GM21576 (cell line): ENCODE results near the gene PALMD.

Experiments used
- ATAC-seq: cut with Tn5 transposase; IDR thresholded peaks from one replicate; pipeline ENCODE4 v1.9.1; 2021; ENCODE audit warnings: mild to moderate bottlenecking, moderate library complexity; ENCODE audit not compliant: unreplicated experiment

PALMD gene

DNA sequence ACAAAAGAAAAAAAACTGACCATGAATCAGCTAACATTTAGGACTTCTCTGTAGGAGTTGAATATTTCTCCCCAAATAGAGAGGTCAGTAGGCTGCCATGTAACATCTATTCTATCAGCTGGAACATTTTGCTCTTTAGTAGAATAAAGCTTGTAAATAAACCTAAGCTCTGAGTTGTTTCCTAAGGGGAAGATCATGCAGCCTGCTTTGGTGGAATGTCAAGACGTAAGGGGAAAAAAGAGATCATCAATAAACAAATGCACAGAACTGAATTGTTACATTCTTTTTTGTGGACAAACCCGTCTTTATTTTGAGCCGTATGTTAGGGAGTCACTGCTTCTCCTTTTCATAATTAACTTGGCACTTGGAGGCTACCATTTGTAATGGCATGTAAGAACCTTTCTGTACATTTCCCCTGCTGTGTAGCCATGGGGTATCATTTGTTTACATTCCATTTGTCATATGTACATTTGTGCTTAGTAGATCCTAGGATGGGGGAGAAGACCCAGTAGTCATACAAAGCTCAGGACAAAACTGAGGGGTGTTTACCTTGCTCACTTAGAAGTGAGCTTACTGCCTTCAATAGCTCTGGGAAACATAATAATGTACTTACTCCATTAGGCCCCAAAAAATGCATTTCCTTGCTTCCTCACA is 10.8 kb upstream of the PALMD start:
- no peak for ATAC-seq

DNA sequence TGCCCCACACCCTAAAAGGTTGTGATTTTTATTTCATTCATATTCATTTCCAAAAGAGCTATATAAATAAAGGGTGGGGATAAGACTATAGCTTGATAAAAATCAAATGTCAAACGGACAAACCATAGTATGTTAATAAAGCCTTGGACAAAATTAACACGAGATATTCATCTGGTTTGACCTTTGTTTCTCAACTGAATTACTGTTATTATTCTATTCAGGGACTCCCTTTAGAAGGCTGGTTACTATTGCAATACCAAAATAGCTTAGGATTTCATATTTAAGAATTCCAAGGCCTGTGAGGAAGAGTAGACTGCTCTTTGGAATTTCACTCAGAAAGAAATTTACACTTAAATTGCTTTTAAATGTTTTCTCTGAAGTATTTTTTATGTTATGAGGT is 10.2 kb upstream of the PALMD start:
- no peak for ATAC-seq

DNA sequence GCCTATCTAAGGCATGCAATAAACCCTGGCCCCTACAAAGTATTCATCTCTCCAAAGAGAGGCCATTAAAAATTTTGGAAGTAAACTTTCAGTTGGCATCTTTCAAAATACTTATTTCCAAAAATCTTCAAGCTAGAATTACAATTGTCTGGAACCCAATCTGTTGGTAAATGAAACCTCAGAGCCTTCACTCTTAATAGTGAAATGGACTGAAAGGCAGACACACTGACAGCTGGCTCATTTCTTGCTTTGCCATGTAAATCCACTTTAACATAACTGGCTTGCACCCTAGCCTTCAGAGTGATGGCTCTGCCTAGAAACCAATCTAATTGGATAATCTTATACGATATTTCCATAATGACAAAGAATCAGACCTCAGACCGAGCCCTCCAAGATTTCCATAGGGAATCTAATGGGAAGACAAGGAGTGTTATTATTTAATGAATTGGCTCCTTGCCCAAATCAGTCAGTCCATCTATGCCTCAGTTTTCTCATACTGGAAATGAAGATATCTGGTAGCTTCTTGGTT is 9.2 kb upstream of the PALMD start:
- no peak for ATAC-seq

- no peak for ATAC-seq
These were observed 7.1 kb upstream of the PALMD start for GRCh38 chr1:99638853-99639252.

DNA sequence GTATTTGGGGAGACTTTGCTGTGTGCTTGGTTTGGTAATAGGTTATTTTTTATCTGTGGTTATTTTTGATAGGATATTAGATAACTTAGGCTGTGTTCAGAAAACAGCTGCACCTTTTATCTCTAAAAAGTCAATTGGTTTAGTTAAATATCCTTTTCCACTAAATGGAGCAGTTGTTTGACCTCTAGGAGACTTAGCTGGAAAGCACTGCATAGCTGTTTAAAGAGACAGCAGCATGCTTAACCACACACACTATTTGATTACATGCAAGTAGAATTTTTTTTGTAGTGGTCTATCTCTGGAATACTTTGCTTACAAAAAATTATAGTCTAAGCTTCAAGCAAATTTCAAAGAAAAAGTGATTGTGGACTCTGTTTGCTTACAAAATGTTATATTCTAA is 6.5 kb upstream of the PALMD start:
- no peak for ATAC-seq

DNA sequence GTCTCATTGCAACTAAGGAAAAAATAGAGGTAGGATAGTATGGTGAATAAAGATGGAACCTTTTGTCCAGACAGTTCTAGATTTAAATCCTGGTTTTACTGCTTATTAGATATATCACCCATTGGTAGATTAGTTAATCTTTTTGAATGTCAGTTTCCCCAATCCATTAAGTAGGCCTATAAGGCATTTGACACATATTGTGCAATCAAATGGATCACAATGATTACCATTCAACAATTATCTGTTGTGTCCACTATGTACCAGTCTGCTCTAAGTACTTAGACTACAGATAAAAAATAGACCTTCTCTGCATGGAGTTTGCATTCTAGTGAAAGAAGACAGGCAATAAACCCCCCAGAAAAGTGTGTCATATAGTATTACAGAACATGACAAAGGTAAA is 6.0 kb upstream of the PALMD start:
- no peak for ATAC-seq

DNA sequence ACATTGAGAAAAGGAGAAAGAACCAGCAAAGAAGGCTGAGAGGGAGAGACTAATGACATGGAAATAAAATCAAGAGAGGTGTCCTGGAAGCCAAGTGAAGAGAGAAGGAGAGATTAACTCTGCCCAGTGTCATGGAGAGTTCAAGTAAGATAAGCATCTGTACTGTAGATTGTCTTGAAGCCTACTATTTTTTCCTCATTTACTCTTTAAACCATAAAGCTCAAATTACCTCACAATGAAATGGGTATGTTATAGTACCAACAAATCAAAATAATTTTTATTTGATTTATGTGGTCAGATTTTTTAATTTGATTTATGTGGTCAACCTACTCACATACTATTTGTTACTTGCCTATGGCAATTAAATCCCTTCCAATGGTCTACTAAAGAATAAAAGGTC is 5.2 kb upstream of the PALMD start:
- ATAC-seq: no peak

- no peak for ATAC-seq
These were observed 4.4 kb upstream of the PALMD start for GRCh38 chr1:99641558-99641957.

GRCh38 chr1:99642053-99642452 is 3.9 kb upstream of the PALMD start:
- no peak for ATAC-seq

DNA sequence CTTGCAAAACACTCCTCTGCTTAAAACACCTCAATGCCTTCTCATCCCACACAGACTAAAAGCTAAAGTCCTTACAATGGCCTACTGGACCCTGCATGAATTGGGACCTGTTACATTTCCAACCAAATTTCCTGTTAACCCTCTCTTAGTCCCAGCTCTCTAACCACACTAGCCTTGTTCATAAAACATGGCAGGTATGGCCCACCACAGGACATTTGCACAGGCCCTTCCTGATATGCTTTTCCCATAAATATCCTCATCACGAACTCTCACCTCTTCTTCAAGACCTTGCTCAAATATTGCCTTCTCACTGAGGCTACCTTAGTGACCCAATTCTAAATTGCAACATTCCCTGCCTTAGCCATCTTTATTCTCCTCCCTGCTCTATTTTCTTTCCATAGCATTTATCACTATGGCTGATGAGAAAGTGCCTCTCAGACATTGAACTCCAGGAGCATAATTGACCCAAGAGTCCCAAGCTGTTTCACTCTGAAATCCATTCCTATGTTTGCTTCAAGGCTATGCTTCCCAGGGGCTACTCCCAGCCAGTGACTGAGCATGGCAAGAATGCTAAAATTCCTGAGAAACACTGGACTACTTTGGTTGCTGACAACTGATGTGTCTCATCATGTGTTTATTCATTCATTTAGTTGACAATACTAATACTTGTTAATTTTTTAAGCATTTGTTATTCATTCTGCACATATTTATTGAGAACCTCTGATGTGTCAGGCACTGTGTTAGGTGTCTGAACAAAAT is 2.7 kb upstream of the PALMD start:
- ATAC-seq: no peak

- ATAC-seq: no peak
These were observed 1.5 kb upstream of the PALMD start for GRCh38 chr1:99644279-99645004.

DNA sequence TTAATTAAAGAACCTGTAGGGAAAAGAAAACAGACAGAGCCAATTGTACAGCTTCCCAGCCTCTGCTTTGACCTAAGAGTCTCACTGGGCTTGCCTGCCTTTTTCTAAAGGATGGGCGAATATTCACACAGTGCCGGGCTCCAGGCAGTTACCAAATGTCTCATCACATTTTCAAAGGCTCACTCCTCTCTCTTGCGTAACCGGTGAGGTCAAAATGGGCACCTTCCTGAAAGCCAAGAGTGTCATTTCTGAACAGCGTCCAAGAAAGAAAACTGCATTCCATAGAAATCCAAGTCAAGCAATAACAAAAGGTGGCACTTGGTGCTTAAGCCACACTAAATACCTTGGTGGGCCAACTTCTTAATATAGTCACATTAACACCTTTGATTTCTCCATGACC is 710 bp upstream of the PALMD start:
- ATAC-seq: no peak

GRCh38 chr1:99646868-99647267 is 955 bp downstream of the PALMD start:
- no peak for ATAC-seq

DNA sequence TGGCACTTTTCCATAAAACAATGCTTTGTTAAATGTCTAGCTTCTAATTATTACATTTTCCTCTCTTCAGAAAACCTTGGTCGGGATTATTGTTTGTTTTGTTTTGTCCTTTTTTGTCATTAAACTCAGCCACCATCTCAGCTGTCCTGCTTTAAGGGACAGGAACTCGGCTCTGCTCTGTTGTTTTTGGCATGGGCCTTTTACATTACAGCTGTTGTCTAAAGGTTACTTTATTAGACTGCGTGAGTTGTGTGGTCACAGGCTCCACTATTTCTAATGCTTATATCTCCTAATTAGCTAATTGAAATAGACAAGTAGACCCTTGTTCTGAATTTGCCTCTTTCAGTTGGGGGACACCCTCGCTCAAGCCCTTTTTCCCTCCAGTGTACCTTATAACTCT is 1.6 kb downstream of the PALMD start:
- no peak for ATAC-seq

DNA sequence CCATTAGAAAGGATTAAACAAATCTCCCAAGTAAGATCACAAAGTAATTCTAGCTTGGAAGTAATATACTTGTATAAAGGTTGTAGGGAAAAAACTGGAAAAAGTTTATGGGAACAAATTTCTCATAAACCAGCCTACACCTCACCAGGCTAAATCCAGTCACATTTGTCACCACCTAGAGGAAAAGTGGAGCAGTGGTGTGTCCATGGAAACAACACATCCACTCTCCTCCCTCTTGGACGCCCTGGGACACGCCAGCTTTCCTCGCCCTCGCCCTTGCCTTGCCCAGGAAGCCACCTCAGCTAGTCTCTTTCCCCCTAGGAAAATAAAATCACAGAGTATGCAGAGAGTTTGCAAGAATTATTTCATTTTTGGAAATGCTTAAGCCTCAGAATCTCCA is 2.2 kb downstream of the PALMD start:
- ATAC-seq: no peak

DNA sequence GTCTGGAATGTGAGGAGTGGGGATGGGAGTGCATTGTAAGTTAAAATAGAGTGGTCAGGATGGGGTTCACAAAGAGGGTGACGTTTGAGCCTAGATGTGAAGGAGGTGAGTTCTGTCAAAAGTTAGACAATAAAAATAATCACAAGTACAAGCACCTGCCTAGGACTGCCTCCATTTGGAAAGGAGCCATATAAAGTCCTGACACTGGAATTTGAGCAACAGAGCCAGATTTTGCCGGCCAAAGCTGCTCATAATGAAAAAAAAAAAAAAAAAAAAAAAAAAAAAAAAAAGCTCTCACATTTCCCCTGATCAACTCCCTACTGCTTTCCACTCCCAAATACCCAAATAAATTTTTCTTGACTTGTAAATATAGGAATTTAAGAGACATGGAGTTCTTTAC is 4.1 kb downstream of the PALMD start:
- no peak for ATAC-seq

GRCh38 chr1:99650773-99651437 is 5.0 kb downstream of the PALMD start:
- ATAC-seq: no peak

DNA sequence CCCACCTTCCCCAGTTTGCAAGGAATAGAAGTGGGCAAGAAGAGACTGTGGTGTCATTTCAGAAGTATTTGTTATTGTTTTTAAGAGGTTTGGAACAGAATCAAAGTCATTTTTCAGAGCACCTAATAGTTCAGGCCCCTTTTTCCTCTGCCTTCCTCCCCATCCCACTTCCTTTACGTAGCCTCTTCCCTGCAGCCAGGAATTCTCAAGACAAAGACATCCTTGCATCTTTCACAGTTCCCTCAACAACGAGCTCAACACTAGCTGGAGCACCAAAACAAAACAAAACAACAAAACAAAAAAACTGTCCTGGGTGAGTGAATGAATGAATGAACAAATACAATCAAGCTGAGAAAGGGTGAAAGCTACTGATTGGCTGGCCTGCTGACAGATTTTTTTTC is 7.0 kb downstream of the PALMD start:
- no peak for ATAC-seq

GRCh38 chr1:99655376-99655775 is 9.5 kb downstream of the PALMD start:
- ATAC-seq: no peak

- no peak for ATAC-seq
These were observed 10.8 kb downstream of the PALMD start for GRCh38 chr1:99656701-99657100.
